OCI-LY3 (cell line): ENCODE data around the gene CREB3L2.

ENCODE experiments used
- H2AFZ ChIP-seq: fragments of 200-600, 300-600 bp; shearing (Covaris generic); 2 replicates; pipeline ENCODE4 v1.6.0; 2014; ENCODE audit warnings: antibody characterized with exemption, low read depth, low read length
- H3K27ac ChIP-seq: fragments of 200-600, 300-600 bp; sonication (generic); 2 replicates; pipeline ENCODE4 v1.5.1; 2014; ENCODE audit warnings: mild to moderate bottlenecking, low read length, moderate library complexity, mixed read lengths
- H3K27me3 ChIP-seq: fragments of 200-600, 300-600 bp; sonication (generic); 2 replicates; pipeline ENCODE4 v1.6.1; 2014; ENCODE audit warnings: low read depth, low read length, mixed read lengths
- H3K36me3 ChIP-seq: fragments of 200-600, 300-600 bp; sonication (generic); replicated peaks from 2 replicates; pipeline ENCODE3; 2014; ENCODE audit warnings: low read depth, low read length, mixed read lengths
- H3K4me1 ChIP-seq: fragments of 300-600, 200-600 bp; sonication (generic); 2 replicates; pipeline ENCODE4 v1.6.1; 2014; ENCODE audit warnings: low read length, mixed read lengths
- H3K4me2 ChIP-seq: fragments of 200-600, 300-600 bp; sonication (generic); 2 replicates; pipeline ENCODE4 v1.6.1; 2014; ENCODE audit warnings: low read length, mixed read lengths
- H3K4me3 ChIP-seq: fragments of 300-600, 200-600 bp; sonication (generic); 2 replicates; pipeline ENCODE4 v1.5.1; 2014; ENCODE audit warnings: antibody characterized with exemption, mild to moderate bottlenecking, low read length, moderate library complexity
- H3K79me2 ChIP-seq: fragments of 300-600, 200-600 bp; shearing (Covaris generic); 2 replicates; pipeline ENCODE4 v1.6.1; 2014; ENCODE audit warnings: mild to moderate bottlenecking, low read length, mixed read lengths
- H3K9ac ChIP-seq: fragments of 300-600, 200-600 bp; shearing (Covaris generic); 2 replicates; pipeline ENCODE4 v1.6.0; 2014; ENCODE audit warnings: mild to moderate bottlenecking, low read length, moderate library complexity
- H3K9me3 ChIP-seq: fragments of 200-600, 300-600 bp; shearing (Covaris generic); 2 replicates; pipeline ENCODE4 v1.6.1; 2014; ENCODE audit warnings: low read length, mixed read lengths; ENCODE audit not compliant: insufficient read depth
- H4K20me1 ChIP-seq: fragments of 200-600, 300-600 bp; sonication (generic); 2 replicates; pipeline ENCODE4 v1.6.1; 2016; ENCODE audit warnings: low read length, mixed read lengths; ENCODE audit not compliant: insufficient read depth
- EZH2phosphoT487 ChIP-seq: fragments of 200-600 bp; shearing (Covaris generic); IDR thresholded peaks from 2 replicates; pipeline ENCODE4 v1.6.1; 2018; ENCODE audit warnings: antibody characterized with exemption, mixed run types, low read depth
- TF ChIP-seq, protein P1 (sequence below): fragments of 200-600, 300-600 bp; sonication (generic); IDR thresholded peaks from 2 replicates; pipeline ENCODE4 v1.5.1; 2014; ENCODE audit warnings: antibody characterized with exemption, low read length, low read depth

The CREB3L2 gene

DNA sequence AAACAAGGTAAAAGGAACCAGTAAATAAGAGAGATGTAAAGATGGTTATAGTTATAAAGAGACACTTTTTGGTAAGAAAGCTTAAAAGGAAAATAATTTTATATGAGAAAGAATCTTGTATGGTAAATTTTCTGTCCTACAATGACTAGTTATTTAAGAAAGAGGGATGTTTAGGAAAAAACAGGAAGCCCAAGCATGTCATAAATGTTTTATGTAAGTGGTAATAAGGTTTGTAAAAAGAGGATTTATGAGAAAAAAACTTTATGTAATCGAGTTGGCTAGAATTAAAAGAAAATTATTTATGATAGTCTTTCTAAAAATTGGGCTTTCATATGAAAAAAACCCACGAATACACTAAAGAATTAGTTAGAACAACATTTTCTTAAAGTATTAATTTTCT is 34.2 kb upstream of the CREB3L2 start:
- no peak overlapping the region for H3K27ac ChIP-seq
- no peak overlapping the region for H3K9ac ChIP-seq
- no peaks in the 10 kb centered on the region for H3K27me3 ChIP-seq
- TF ChIP-seq EZH2phosphoT487 = no peak
- TF ChIP-seq, protein P1, sequence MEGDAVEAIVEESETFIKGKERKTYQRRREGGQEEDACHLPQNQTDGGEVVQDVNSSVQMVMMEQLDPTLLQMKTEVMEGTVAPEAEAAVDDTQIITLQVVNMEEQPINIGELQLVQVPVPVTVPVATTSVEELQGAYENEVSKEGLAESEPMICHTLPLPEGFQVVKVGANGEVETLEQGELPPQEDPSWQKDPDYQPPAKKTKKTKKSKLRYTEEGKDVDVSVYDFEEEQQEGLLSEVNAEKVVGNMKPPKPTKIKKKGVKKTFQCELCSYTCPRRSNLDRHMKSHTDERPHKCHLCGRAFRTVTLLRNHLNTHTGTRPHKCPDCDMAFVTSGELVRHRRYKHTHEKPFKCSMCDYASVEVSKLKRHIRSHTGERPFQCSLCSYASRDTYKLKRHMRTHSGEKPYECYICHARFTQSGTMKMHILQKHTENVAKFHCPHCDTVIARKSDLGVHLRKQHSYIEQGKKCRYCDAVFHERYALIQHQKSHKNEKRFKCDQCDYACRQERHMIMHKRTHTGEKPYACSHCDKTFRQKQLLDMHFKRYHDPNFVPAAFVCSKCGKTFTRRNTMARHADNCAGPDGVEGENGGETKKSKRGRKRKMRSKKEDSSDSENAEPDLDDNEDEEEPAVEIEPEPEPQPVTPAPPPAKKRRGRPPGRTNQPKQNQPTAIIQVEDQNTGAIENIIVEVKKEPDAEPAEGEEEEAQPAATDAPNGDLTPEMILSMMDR = no peak
- H3K4me3 ChIP-seq = no peak overlapping the region
- H3K36me3 ChIP-seq = no peaks in the 10 kb centered on the region
- peaks cover 8% of the 10 kb centered on the region; the same call in 1 of the 2 replicates for H3K9me3 ChIP-seq
- H4K20me1 ChIP-seq = no peaks in the 10 kb centered on the region
- no peak overlapping the region for H3K4me2 ChIP-seq
- no peaks in the 10 kb centered on the region for H3K79me2 ChIP-seq
- no peak overlapping the region for H2AFZ ChIP-seq
- H3K4me1 ChIP-seq = no peaks in the 10 kb centered on the region

DNA sequence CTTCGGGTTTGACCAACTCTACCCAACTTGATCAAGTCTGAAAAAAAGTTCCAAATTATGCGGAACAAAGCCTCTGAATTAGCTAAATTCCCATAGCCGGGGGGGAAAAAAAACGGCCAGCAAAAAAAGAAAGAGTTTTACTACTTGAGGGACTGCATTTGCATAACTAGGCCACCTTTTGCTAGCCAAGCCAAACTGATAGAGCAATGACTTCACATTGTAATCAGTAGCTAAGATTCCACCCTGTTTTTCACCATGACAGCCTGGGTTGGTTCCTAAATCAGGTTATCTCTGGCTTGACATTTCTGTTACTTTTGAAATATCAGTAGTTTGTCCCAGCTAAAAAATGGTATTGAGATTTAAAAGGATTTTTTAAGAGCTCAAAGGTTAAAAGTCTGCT is 31.4 kb upstream of the CREB3L2 start:
- no peak overlapping the region for H3K27ac ChIP-seq
- H3K4me2 ChIP-seq = no peak overlapping the region
- peaks cover 10% of the 10 kb centered on the region for H3K4me1 ChIP-seq
- H4K20me1 ChIP-seq = no peaks in the 10 kb centered on the region
- H3K9me3 ChIP-seq = peaks cover 8% of the 10 kb centered on the region; the same call in 1 of the 2 replicates
- no peaks in the 10 kb centered on the region for H3K27me3 ChIP-seq
- no peak for TF ChIP-seq EZH2phosphoT487
- TF ChIP-seq, protein P1 = no peak
- no peak overlapping the region for H2AFZ ChIP-seq
- no peak overlapping the region for H3K9ac ChIP-seq
- H3K36me3 ChIP-seq = no peaks in the 10 kb centered on the region
- no peak overlapping the region for H3K4me3 ChIP-seq
- H3K79me2 ChIP-seq = no peaks in the 10 kb centered on the region

DNA sequence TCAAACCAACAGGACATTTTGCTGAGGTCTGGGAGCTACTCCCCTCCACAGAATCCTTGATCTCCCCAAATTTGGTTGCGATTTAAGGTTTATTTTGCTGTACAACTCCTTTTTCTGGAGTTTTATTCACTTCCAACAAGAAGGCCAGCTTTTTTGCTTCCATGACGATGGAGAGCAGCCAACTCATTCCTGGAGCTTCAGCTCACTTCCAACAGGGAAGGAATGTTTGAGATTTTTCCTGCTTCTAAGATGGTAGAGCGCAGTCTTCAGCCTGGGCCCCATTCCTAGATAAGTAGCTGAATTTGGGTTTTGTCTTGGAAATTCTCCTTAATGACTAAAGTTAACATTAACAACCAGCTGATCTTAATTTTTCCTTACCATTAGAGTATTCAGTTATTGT is 30.9 kb upstream of the CREB3L2 start:
- H3K27me3 ChIP-seq = no peaks in the 10 kb centered on the region
- peaks cover 15% of the 10 kb centered on the region for H3K4me1 ChIP-seq
- no peaks in the 10 kb centered on the region for H4K20me1 ChIP-seq
- H2AFZ ChIP-seq = no peak overlapping the region
- no peak for TF ChIP-seq EZH2phosphoT487
- TF ChIP-seq, protein P1 = no peak
- no peak overlapping the region for H3K4me2 ChIP-seq
- peaks cover 8% of the 10 kb centered on the region; the same call in 1 of the 2 replicates for H3K9me3 ChIP-seq
- no peaks in the 10 kb centered on the region for H3K79me2 ChIP-seq
- H3K4me3 ChIP-seq = no peak overlapping the region
- no peak overlapping the region for H3K9ac ChIP-seq
- no peak overlapping the region for H3K27ac ChIP-seq
- no peaks in the 10 kb centered on the region for H3K36me3 ChIP-seq

DNA sequence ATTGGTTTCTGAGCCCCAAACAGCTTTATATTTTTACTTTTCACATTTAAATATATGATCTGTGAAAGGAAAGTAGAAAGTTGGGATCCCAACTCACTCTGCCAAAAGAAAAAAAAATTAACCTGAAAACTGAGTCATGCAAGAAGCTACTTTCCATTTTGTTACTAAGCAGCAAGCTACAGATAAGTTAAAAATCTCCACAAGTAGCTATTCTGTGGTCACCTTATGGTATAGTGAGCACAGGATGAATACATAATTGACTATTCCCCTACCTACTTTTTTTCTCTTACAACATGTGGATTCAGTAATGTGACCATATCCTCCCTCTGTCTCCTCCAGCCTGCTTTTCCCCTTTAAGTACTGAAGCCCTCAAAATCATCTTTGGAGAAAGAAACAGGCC is 30.3 kb upstream of the CREB3L2 start:
- no peaks in the 10 kb centered on the region for H3K36me3 ChIP-seq
- peaks cover 5% of the 10 kb centered on the region; the same call in 1 of the 2 replicates for H3K9me3 ChIP-seq
- H3K4me3 ChIP-seq = no peak overlapping the region
- H2AFZ ChIP-seq = no peak overlapping the region
- no peaks in the 10 kb centered on the region for H3K27me3 ChIP-seq
- H4K20me1 ChIP-seq = no peaks in the 10 kb centered on the region
- no peak overlapping the region for H3K4me2 ChIP-seq
- H3K4me1 ChIP-seq = peaks cover 21% of the 10 kb centered on the region
- no peaks in the 10 kb centered on the region for H3K79me2 ChIP-seq
- no peak for TF ChIP-seq EZH2phosphoT487
- TF ChIP-seq, protein P1 = no peak
- no peak overlapping the region for H3K27ac ChIP-seq
- no peak overlapping the region for H3K9ac ChIP-seq
